T-helper 2 cell treated with Interferon-gamma antibody and Interleukin-4, amounts not matched to agents 5 μg/mL and 100 μg/mL, for 36 hours (primary cell): ENCODE data around the gene MMP24OS.
A peak's percentile ranks its signal among the peaks of the same experiment; 100 is the strongest.

Experiments used
- DNase-seq: peaks from one replicate; pipeline ENCODE4 v3.0.0; 2021; ENCODE audit warnings: low spot score
- H3K27ac Mint-ChIP-seq: one replicate; pipeline ENCODE4 v1.8.0; 2021; ENCODE audit warnings: mild to moderate bottlenecking, mixed read lengths
- H3K27me3 Mint-ChIP-seq: one replicate; pipeline ENCODE4 v1.8.0; 2021; ENCODE audit warnings: low read depth, mixed read lengths
- H3K36me3 Mint-ChIP-seq: one replicate; pipeline ENCODE4 v1.8.0; 2021; ENCODE audit warnings: low read depth, mixed read lengths
- H3K4me1 Mint-ChIP-seq: one replicate; pipeline ENCODE4 v1.8.0; 2021; ENCODE audit warnings: low read depth, mixed read lengths
- H3K4me3 Mint-ChIP-seq: one replicate; pipeline ENCODE4 v1.8.0; 2022; ENCODE audit warnings: mild to moderate bottlenecking, moderate library complexity, mixed read lengths
- H3K9me3 Mint-ChIP-seq: one replicate; pipeline ENCODE4 v1.8.0; 2021; ENCODE audit warnings: mixed read lengths

The MMP24OS gene

DNA sequence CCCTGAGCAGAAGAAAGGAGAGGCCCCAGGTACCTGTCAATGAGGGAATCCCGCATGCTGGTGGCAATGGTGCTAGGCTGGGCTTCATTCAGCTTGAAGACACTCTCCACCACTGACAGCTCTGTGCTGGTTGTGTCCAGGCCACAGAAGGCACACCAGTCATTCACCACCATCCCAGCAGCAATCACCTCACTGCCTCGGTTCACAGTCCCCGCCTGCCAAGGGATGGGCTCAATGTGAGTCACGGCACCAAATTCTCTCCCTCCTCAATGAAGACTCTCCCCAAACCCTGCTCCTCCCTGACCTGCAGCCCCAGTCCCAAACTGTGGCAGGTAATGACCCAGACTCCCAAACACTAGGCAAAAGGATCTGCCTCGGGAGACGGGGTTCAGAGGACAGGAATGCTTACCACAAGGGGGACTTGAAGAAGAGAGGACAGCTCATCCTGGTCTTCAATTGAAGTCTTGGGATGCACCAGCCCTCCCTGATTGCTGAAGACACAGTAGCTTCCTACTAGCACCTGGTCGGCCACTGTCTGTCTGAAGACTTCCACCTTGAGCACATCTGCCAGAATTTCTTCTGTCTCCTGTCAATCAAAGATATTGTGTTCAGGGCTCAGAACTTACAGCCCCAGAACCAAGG lies 1.7 kb upstream of the MMP24OS start:
- Mint-ChIP-seq H3K27me3 (no peaks in the 10 kb centered on the region), H3K4me3 (no peak overlapping the region), H3K9me3 (no peaks in the 10 kb centered on the region), H3K36me3 (peaks cover 46% of the 10 kb centered on the region), H3K27ac (peak overlapping the region; percentile 29), H3K4me1 (peaks cover 19% of the 10 kb centered on the region)
- no peak for DNase-seq

GRCh38 chr20:35279040-35279439 lies 1.1 kb upstream of the MMP24OS start:
- H3K36me3 Mint-ChIP-seq: peaks cover 44% of the 10 kb centered on the region
- no peak for DNase-seq
- peak overlapping the region; percentile 29 for H3K27ac Mint-ChIP-seq
- peaks cover 19% of the 10 kb centered on the region for H3K4me1 Mint-ChIP-seq
- H3K4me3 Mint-ChIP-seq: no peak overlapping the region
- no peaks in the 10 kb centered on the region for H3K9me3 Mint-ChIP-seq
- H3K27me3 Mint-ChIP-seq: no peaks in the 10 kb centered on the region

DNA sequence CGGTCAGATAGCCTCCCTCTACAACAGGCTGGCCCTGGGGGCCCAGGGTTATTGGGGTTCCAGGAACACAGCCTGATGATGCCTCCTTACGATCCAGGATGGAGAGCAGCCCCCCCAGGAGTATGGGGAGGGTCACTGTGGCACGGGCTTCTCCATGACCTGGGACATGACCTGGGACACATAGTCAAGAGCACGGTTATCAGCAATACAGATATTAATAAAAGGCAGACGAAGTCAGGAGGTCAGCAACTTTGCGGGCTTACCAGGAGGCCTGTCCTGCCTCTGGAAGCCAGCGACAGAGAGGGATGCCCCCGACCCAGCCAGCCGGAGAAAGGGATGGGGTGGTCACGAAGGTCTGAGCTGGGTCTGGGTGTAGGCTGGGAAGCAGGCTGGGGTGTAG lies 795 bp downstream of the MMP24OS start:
- H3K27ac Mint-ChIP-seq: peak overlapping the region; percentile 99
- no peaks in the 10 kb centered on the region for H3K27me3 Mint-ChIP-seq
- H3K4me1 Mint-ChIP-seq: peaks cover 11% of the 10 kb centered on the region
- H3K4me3 Mint-ChIP-seq: peak overlapping the region; percentile 99
- peaks cover 34% of the 10 kb centered on the region for H3K36me3 Mint-ChIP-seq
- DNase-seq: no peak
- H3K9me3 Mint-ChIP-seq: no peaks in the 10 kb centered on the region

DNA sequence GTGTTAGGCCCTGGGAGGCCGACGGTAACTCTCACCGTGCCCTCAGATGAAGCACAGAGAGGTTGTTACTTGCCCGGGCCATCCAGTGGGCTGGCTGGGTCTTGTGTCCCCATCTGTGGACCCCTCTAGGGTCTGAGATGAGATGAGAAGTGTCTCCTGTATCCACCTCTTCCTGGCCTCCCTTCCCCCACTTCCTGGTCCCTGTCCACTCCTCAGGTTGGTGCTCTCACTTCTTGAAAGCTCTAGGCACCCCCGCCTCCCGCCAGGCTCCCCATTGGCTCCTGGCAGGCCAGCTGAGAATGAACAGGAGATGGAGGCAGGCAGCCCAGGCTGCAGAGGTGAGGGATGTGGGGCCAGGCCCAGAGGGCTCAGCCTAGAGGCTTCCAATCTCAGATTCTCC lies 1.5 kb downstream of the MMP24OS start:
- DNase-seq: no peak
- Mint-ChIP-seq H3K9me3 (no peaks in the 10 kb centered on the region), H3K27me3 (no peaks in the 10 kb centered on the region), H3K27ac (peak overlapping the region; percentile 99), H3K4me1 (peaks cover 9% of the 10 kb centered on the region), H3K36me3 (peaks cover 29% of the 10 kb centered on the region), H3K4me3 (peak overlapping the region; percentile 99)

DNA sequence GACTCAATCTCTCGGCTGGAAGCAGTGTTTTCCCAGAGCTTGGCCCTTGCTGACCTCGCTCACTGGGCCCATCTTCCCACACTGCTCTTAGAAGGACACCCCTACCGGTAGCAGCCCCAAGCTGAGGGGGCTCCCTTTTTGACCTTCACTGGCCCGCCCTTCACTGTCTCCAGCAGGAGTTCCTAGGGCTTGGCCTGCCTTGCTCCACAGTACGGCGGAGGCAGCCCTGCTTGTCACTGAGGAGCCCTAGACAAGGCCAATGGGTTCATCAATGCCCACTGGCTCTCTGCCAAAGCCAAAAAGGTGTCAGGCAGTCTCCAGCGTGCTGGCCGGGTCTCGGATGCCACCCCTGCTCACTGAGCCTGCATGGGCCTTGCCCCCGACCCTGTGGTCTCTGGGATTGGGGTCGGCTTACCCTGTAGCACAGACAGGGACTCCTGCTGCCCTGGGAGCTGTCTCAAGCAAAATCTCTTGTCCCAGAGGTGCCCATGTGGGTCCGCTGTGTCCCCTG lies 2.1 kb downstream of the MMP24OS start:
- no peaks in the 10 kb centered on the region for H3K27me3 Mint-ChIP-seq
- peak overlapping the region; percentile 99 for H3K4me3 Mint-ChIP-seq
- H3K27ac Mint-ChIP-seq: peak overlapping the region; percentile 99
- H3K9me3 Mint-ChIP-seq: no peaks in the 10 kb centered on the region
- H3K36me3 Mint-ChIP-seq: peaks cover 32% of the 10 kb centered on the region
- no peak for DNase-seq
- H3K4me1 Mint-ChIP-seq: peaks cover 9% of the 10 kb centered on the region

DNA sequence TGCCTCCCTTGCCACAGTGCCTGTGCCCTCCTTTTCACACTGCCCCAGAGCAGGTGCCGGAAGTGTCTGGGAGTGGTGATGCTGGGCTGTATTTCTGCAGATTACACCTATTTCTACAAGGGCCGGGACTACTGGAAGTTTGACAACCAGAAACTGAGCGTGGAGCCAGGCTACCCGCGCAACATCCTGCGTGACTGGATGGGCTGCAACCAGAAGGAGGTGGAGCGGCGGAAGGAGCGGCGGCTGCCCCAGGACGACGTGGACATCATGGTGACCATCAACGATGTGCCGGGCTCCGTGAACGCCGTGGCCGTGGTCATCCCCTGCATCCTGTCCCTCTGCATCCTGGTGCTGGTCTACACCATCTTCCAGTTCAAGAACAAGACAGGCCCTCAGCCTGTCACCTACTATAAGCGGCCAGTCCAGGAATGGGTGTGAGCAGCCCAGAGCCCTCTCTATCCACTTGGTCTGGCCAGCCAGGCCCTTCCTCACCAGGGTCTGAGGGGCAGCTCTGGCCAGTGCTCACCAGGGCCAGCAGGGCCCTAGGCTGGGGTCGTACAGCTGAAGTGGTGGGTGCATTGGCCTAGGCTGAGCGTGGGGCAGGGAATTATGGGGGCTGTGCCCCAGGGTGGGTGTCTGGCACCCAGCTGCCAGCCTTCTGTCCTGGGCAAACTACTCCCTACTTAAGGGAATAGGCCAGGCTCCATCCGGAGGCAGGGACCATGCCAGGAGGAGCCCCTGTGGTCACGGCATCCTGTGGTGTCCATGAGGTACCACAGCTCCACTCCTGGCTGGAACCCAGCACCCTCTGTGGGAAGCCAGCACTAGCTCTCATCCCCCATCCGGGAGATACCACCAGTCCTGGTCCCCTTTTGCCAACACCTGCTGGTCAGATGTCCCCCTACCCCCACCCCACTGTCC lies 3.5 kb downstream of the MMP24OS start:
- no peak for DNase-seq
- Mint-ChIP-seq H3K27ac (no peak overlapping the region), H3K36me3 (peaks cover 22% of the 10 kb centered on the region), H3K4me1 (peaks cover 9% of the 10 kb centered on the region), H3K27me3 (no peaks in the 10 kb centered on the region), H3K4me3 (no peak overlapping the region), H3K9me3 (no peaks in the 10 kb centered on the region)

- H3K27ac Mint-ChIP-seq: no peak overlapping the region
- no peaks in the 10 kb centered on the region for H3K9me3 Mint-ChIP-seq
- no peak overlapping the region for H3K4me3 Mint-ChIP-seq
- peaks cover 16% of the 10 kb centered on the region for H3K36me3 Mint-ChIP-seq
- H3K4me1 Mint-ChIP-seq: peaks cover 8% of the 10 kb centered on the region
- no peaks in the 10 kb centered on the region for H3K27me3 Mint-ChIP-seq
- no peak for DNase-seq
Measured at GRCh38 chr20:35273449-35274171, 4.3 kb downstream of the MMP24OS start.

DNA sequence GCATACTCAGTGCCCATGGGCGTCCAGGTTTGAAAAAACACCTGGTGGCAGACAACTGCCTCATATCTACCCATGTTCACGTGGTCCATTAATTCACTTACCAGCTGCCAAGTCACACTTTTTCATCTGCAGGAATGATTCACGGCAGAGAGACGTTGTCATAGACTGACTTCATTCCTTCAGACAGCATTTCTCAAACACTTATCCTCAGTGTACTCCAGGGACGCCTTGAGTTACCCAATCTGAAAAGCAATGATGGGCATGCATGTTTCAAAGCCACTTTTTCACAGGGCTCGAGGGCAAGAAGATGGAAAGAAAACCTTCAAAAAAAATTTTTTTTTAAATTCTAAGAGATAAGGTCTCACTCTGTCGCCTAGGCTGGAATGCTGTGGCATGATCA lies 6.0 kb downstream of the MMP24OS start:
- no peak for DNase-seq
- Mint-ChIP-seq H3K4me1 (peaks cover 2% of the 10 kb centered on the region), H3K27me3 (no peaks in the 10 kb centered on the region), H3K36me3 (peaks cover 11% of the 10 kb centered on the region), H3K27ac (no peak overlapping the region), H3K4me3 (no peak overlapping the region), H3K9me3 (no peaks in the 10 kb centered on the region)

GRCh38 chr20:35271073-35271882 lies 6.6 kb downstream of the MMP24OS start:
- peaks cover 2% of the 10 kb centered on the region for H3K4me1 Mint-ChIP-seq
- H3K27ac Mint-ChIP-seq: peak overlapping the region; percentile 12
- no peaks in the 10 kb centered on the region for H3K9me3 Mint-ChIP-seq
- no peak overlapping the region for H3K4me3 Mint-ChIP-seq
- peaks cover 16% of the 10 kb centered on the region for H3K36me3 Mint-ChIP-seq
- no peak for DNase-seq
- no peaks in the 10 kb centered on the region for H3K27me3 Mint-ChIP-seq

DNA sequence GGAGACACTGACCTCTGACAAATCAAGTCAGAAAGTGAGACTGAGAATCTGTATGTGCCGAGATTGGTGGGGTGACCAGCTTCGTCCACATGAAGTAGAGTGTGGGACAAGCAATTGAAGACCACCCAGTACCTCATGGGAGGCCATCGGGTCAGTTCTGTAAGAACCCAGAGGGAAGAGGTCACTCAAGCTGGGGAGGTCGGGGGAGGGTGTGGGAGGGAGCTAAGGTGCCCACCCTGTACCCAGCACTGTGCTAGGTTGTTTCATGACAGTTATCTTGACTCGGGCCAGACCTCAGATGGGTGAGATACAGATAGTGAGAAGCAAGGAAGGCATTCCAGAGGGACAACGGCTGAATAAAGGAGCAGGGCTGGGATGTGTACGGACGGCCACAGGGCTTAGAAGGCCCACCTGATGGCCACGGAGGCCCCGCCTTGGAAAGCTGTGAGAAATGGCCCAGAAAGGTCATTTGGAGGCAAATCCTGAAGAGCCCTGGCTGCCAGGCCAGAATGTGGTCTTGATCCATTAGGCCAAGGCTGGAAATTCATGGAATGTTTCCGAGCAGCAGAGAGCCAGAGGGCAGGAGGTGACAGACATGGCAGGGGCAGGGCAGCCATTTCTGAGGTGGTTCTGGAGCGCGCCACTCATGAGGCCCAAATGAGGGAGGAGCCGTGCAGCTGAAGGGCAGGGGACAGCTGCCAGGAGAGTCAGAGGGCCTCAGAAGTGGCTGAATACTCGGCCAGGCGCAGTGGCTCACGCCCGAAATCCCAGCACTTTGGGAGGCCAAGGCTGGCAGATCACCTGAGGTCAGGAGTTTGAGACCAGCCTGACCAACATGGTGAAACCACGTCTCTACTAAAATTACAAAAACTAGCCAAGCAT lies 7.7 kb downstream of the MMP24OS start:
- peak overlapping the region; percentile 20 for H3K27ac Mint-ChIP-seq
- H3K36me3 Mint-ChIP-seq: peaks cover 17% of the 10 kb centered on the region
- H3K4me3 Mint-ChIP-seq: no peak overlapping the region
- H3K4me1 Mint-ChIP-seq: no peaks in the 10 kb centered on the region
- no peaks in the 10 kb centered on the region for H3K9me3 Mint-ChIP-seq
- H3K27me3 Mint-ChIP-seq: no peaks in the 10 kb centered on the region
- DNase-seq: no peak

GRCh38 chr20:35269055-35269781 lies 8.7 kb downstream of the MMP24OS start:
- no peaks in the 10 kb centered on the region for H3K27me3 Mint-ChIP-seq
- no peak overlapping the region for H3K4me3 Mint-ChIP-seq
- DNase-seq: peak; percentile 20
- H3K27ac Mint-ChIP-seq: no peak overlapping the region
- no peaks in the 10 kb centered on the region for H3K9me3 Mint-ChIP-seq
- peaks cover 20% of the 10 kb centered on the region for H3K36me3 Mint-ChIP-seq
- no peaks in the 10 kb centered on the region for H3K4me1 Mint-ChIP-seq

DNA sequence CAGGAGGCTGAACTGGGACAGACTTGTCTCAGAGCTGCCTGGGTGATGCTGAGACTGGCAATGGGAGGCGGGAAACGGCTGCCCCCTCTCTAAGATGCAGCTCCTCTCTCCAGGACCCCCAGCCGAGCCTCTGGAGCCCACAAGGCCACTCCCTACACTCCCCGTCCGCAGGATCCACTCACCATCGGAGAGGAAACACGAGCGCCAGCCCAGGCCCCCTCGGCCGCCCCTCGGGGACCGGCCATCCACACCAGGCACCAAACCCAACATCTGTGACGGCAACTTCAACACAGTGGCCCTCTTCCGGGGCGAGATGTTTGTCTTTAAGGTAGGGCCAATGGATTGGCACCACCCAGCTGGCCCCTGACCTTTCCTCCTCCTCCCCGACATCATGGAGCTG lies 10.8 kb downstream of the MMP24OS start:
- H3K9me3 Mint-ChIP-seq: no peaks in the 10 kb centered on the region
- no peak for DNase-seq
- H3K27ac Mint-ChIP-seq: no peak overlapping the region
- H3K4me3 Mint-ChIP-seq: no peak overlapping the region
- H3K36me3 Mint-ChIP-seq: peaks cover 20% of the 10 kb centered on the region
- no peaks in the 10 kb centered on the region for H3K4me1 Mint-ChIP-seq
- H3K27me3 Mint-ChIP-seq: no peaks in the 10 kb centered on the region
